Activated effector memory CD4-positive, alpha-beta T cell treated with Interleukin-2 at 50 U/mL for 16 hours (primary cell): Measurements from ENCODE around the gene ATG10.
"Not testable (repeated sequence)": the region's sequence is repeated elsewhere in the genome, so short reads cannot be mapped to it uniquely, and the experiment has no call there.

Experiments
- DNase-seq: peaks from one replicate; pipeline ENCODE4 v3.0.0-alpha.2; 2020

Gene ATG10

GRCh38 chr5:81983148-81983547 lies 11.3 kb downstream of the ATG10 start:
- not testable (repeated sequence) for DNase-seq

GRCh38 chr5:81983563-81983962 lies 11.7 kb downstream of the ATG10 start:
- DNase-seq, result not testable (repeated sequence)

- no peak for DNase-seq
Observed at GRCh38 chr5:81986126-81986525, 14.3 kb downstream of the ATG10 start.

GRCh38 chr5:81989204-81989603 lies 17.4 kb downstream of the ATG10 start:
- DNase-seq, result no peak

- no peak for DNase-seq
Observed at GRCh38 chr5:81994679-81995078, 22.9 kb downstream of the ATG10 start.

GRCh38 chr5:81995407-81995806 lies 23.6 kb downstream of the ATG10 start:
- DNase-seq, result no peak

- DNase-seq, result no peak
Observed at GRCh38 chr5:82004511-82004910, 32.7 kb downstream of the ATG10 start.

GRCh38 chr5:82009869-82010268 lies 38.0 kb downstream of the ATG10 start:
- not testable (repeated sequence) for DNase-seq

- DNase-seq, result no peak
Observed at GRCh38 chr5:82010696-82011095, 38.9 kb downstream of the ATG10 start.

- DNase-seq, result no peak
Observed at GRCh38 chr5:82011761-82012160, 39.9 kb downstream of the ATG10 start.

GRCh38 chr5:82014644-82015043 lies 42.8 kb downstream of the ATG10 start:
- DNase-seq, result not testable (repeated sequence)

- no peak for DNase-seq
Observed at GRCh38 chr5:82018462-82018861, 46.6 kb downstream of the ATG10 start.

- DNase-seq, result no peak
Observed at GRCh38 chr5:82019342-82020138, 47.7 kb downstream of the ATG10 start.

GRCh38 chr5:82022499-82022898 lies 50.7 kb downstream of the ATG10 start:
- DNase-seq, result no peak

GRCh38 chr5:82023644-82024043 lies 51.8 kb downstream of the ATG10 start:
- no peak for DNase-seq

GRCh38 chr5:82031220-82032119 lies 59.6 kb downstream of the ATG10 start:
- DNase-seq, result no peak

- DNase-seq, result not testable (repeated sequence)
Observed at GRCh38 chr5:82042894-82043293, 71.1 kb downstream of the ATG10 start.

- DNase-seq, result no peak
Observed at GRCh38 chr5:82044010-82044409, 72.2 kb downstream of the ATG10 start.

GRCh38 chr5:82045554-82046275 lies 73.9 kb downstream of the ATG10 start:
- no peak for DNase-seq

- DNase-seq, result no peak
Observed at GRCh38 chr5:82046276-82046647, 74.4 kb downstream of the ATG10 start.

- DNase-seq, result no peak
Observed at GRCh38 chr5:82050955-82051354, 79.1 kb downstream of the ATG10 start.

GRCh38 chr5:82054004-82054710 lies 82.3 kb downstream of the ATG10 start:
- DNase-seq, result no peak

- no peak for DNase-seq
Observed at GRCh38 chr5:82057051-82057450, 85.2 kb downstream of the ATG10 start.
